ENCODE measurements around the gene TP53AIP1. TPM values are rescaled to one million over a fixed set of nuclear protein-coding genes. Genes with fewer than 3 reads are reported as not detected.

Gene TP53AIP1
- total and polyA plus RNA-seq, 2 of the 8 experiments (the other 6 are each of a cell fraction or from before 2014, with no cell fraction given), result 0.03 TPM; not detected in 1

DNA sequence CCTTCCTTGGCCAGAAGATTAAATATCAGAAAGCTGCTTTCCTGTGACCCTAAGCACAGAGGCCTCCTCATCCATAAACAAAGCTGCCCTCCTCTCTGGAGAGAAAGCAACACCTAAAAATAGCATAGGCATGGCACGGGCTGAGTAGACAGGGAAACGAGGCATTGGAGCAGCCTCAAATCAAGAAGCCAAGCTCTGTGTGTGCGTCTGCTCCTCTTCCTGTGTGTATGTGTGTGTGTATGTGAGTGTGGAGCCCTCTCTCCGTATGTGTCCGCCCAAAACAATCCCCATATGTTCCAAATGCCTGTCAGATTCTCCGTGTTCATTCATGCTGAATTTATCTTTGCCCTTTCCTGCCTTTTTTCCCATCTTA lies 27.5 kb downstream of the TP53AIP1 start (continued):
- TF ChIP-seq TAF7 (optimal IDR thresholded peaks at IDR 0.05; ENCODE audit: borderline replicate concordance, low read depth, low read length), result no peak
- no peak for TF ChIP-seq CBX5 (IDR thresholded peaks at IDR 0.05; ENCODE audit: low read depth, low read length)
- no peak for TF ChIP-seq BCL11A (IDR thresholded peaks at IDR 0.05; ENCODE audit: low read depth in 2 of 2, low read length in 2 of 2)
- no peak for TF ChIP-seq SAP30 (IDR thresholded peaks at IDR 0.05; ENCODE audit: insufficient read depth, insufficient replicate concordance, low read length)
- no peak for TF ChIP-seq PHF8 (conservative IDR thresholded peaks at IDR 0.05; ENCODE audit: low read depth, low read length)

Data from H1 (cell line).